Liver (tissue), 9 donors: Measurements from ENCODE around the gene PSMB3. TPM values are rescaled to one million over a fixed set of nuclear protein-coding genes. Genes with fewer than 3 reads are reported as not detected.
A peak's percentile ranks its signal among the peaks of the same experiment; 100 is the strongest.

ENCODE experiments used
- DNase-seq: peaks from one replicate; pipeline ENCODE4 v3.0.0-alpha.2; 2017; ENCODE audit warnings: low spot score
- H3K27ac ChIP-seq, 2 donors: one replicate each; pipeline ENCODE4 v1.7.0; 2013; ENCODE audit warnings: inconsistent platforms in 2 of 2, low read length in 2 of 2, control low read depth in 1 of 2, low read depth in 1 of 2, mild to moderate bottlenecking in 1 of 2
- H3K27me3 ChIP-seq, 4 donors: one replicate each; pipeline versions ENCODE4 v1.6.1 to v1.7.0; 2013; ENCODE audit warnings: low read length in 3 of 4, inconsistent platforms in 1 of 4, mild to moderate bottlenecking in 1 of 4, moderate library complexity in 1 of 4; ENCODE audit not compliant: control insufficient read depth in 4 of 4, insufficient read depth in 4 of 4
- H3K36me3 ChIP-seq, 4 donors: one replicate each; pipeline versions ENCODE4 v1.6.1 to v1.7.0; 2013; ENCODE audit warnings: low read length in 3 of 4, mild to moderate bottlenecking in 3 of 4, low read depth in 1 of 4, moderate library complexity in 1 of 4; ENCODE audit not compliant: control insufficient read depth in 4 of 4, insufficient read depth in 3 of 4
- H3K4me1 ChIP-seq, 4 donors: one replicate each; pipeline versions ENCODE4 v1.6.1 to v1.7.0; 2013; ENCODE audit warnings: low read length in 3 of 4, mild to moderate bottlenecking in 3 of 4, moderate library complexity in 1 of 4; ENCODE audit not compliant: control insufficient read depth in 4 of 4, insufficient read depth in 4 of 4
- H3K4me3 ChIP-seq, 3 donors: one replicate each; pipeline versions ENCODE4 v1.6.1 to v1.7.0; 2013; ENCODE audit warnings: low read length in 3 of 3, control low read depth in 1 of 3, low read depth in 1 of 3, mild to moderate bottlenecking in 1 of 3
- H3K9ac ChIP-seq, 2 donors: one replicate each; pipeline ENCODE4 v1.7.0; 2013; ENCODE audit warnings: low read length in 2 of 2, mild to moderate bottlenecking in 2 of 2, moderate library complexity in 2 of 2, control low read depth in 1 of 2, low read depth in 1 of 2
- H3K9me3 ChIP-seq, 4 donors: one replicate each; pipeline versions ENCODE4 v1.6.1 to v1.7.0; 2013; ENCODE audit warnings: low read length in 3 of 4; ENCODE audit not compliant: control insufficient read depth in 4 of 4
- EGR1 ChIP-seq, 2 donors: IDR thresholded peaks; 2 replicates each; pipeline ENCODE4 v1.6.1; 2016 to 2018; ENCODE audit warnings: antibody characterized with exemption in 2 of 2, low read depth in 2 of 2
- GABPA ChIP-seq, 2 donors: IDR thresholded peaks in 1 of 2; conservative IDR thresholded peaks in 1 of 2; 2 replicates each; pipeline ENCODE4 v1.6.1; 2016; ENCODE audit warnings: antibody characterized with exemption in 2 of 2, mild to moderate bottlenecking in 1 of 2, moderate library complexity in 1 of 2
- HNF4A ChIP-seq, 2 donors: conservative IDR thresholded peaks; 2 replicates each; pipeline ENCODE4 v1.6.1; 2016; ENCODE audit warnings: antibody characterized with exemption in 2 of 2, mild to moderate bottlenecking in 2 of 2
- HNF4G ChIP-seq: IDR thresholded peaks from 2 replicates; pipeline ENCODE4 v1.6.1; 2016; ENCODE audit warnings: antibody characterized with exemption
- RAD21 ChIP-seq, 2 donors: IDR thresholded peaks; 2 replicates each; pipeline ENCODE4 v1.6.1; 2016; ENCODE audit warnings: antibody characterized with exemption in 2 of 2, mild to moderate bottlenecking in 2 of 2
- RXRA ChIP-seq, 2 donors: IDR thresholded peaks; 2 replicates each; pipeline ENCODE4 v1.6.1; 2017 to 2018; ENCODE audit warnings: antibody characterized with exemption in 2 of 2, mild to moderate bottlenecking in 1 of 2
- TAF1 ChIP-seq: conservative IDR thresholded peaks from 2 replicates; pipeline ENCODE4 v1.6.1; 2016; ENCODE audit warnings: antibody characterized with exemption, mild to moderate bottlenecking
- YY1 ChIP-seq: IDR thresholded peaks from 2 replicates; pipeline ENCODE4 v1.6.1; 2016; ENCODE audit warnings: antibody characterized with exemption, mild to moderate bottlenecking
- WGBS: extraction: QIAGEN DNeasy Blood & Tissue Kit; methylation state at CpG from one replicate; pipeline ENCODE4 v1.1.7; 2013; 5-methylcytosine and 5-hydroxymethylcytosine counted together
- polyA plus RNA-seq, 2 donors: library from polyadenylated mRNA; stranded (reverse) in 1 of 2; unstranded in 1 of 2; fragments of 200-250 nt in 1 of 2; fragments of >200 nt in 1 of 2; fragmentation: Nextera tagmentation in 1 of 2; extraction: Ambion mirVana in 1 of 2; gene quantifications; one replicate each; pipeline versions ENCODE4 v1.2.1 to v1.2.3, GENCODE V29; 2013 to 2015
- total RNA-seq, 2 donors: library from RNA; depleted of rRNA; stranded (reverse); fragments of >200 nt; gene quantifications; one replicate each; pipeline ENCODE4 v1.2.3, GENCODE V29; 2014
- TF ChIP-seq, protein P1 (sequence below): IDR thresholded peaks from 2 replicates; pipeline ENCODE4 v1.6.1; 2016; ENCODE audit warnings: antibody characterized with exemption
- TF ChIP-seq, protein P2 (sequence below): IDR thresholded peaks from 2 replicates; pipeline ENCODE4 v1.6.1; 2016; ENCODE audit warnings: antibody characterized with exemption
- TF ChIP-seq, protein P3 (sequence below): fragments of 150-350 bp; IDR thresholded peaks from 2 replicates; pipeline ENCODE4 v1.5.1; 2017; ENCODE audit warnings: improper control_type of control experiment, low read depth, low read length; ENCODE audit not compliant: missing input control
- TF ChIP-seq, protein P4 (sequence below): IDR thresholded peaks from 2 replicates; pipeline ENCODE4 v1.6.1; 2016; ENCODE audit warnings: antibody characterized with exemption
- donor health status: healthy.
- donor health status: healthy.
- donor health status: healthy.
- donor health status: healthy.
- donor health status: healthy.

PSMB3 gene
- total and polyA plus RNA-seq, 4 donors, result 121 to 279 (median 169) TPM

DNA sequence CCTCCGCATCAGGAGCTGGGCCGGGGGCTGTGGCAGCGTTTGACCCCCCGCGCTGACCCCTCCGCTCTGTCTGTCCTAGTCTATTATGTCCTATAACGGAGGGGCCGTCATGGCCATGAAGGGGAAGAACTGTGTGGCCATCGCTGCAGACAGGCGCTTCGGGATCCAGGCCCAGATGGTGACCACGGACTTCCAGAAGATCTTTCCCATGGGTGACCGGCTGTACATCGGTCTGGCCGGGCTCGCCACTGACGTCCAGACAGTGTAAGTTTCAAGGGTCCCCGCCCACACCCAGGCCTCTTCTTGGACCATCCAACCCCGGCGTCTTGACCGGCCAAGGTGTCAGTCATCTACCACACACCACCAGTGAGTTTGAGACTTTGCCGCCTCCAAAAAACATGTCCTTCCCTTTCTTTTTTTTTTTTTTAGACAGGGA, 548 bp downstream of the PSMB3 start:
- peak overlapping the region; percentile 76 to 99 (median 93) for H3K4me3 ChIP-seq
- TF ChIP-seq EGR1 (IDR thresholded peaks at IDR 0.05; ENCODE audit: low read depth in 2 of 2) (no peak), RAD21 (IDR thresholded peaks at IDR 0.05) (no peak), GABPA (IDR thresholded peaks at IDR 0.05 in 1 of 2, conservative IDR thresholded peaks at IDR 0.05 in 1 of 2) (no peak), HNF4A (conservative IDR thresholded peaks at IDR 0.05) (no peak), RXRA (IDR thresholded peaks at IDR 0.05) (no peak)
- TF ChIP-seq, protein P1, sequence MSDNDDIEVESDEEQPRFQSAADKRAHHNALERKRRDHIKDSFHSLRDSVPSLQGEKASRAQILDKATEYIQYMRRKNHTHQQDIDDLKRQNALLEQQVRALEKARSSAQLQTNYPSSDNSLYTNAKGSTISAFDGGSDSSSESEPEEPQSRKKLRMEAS, result no peak
- TF ChIP-seq, protein P2, sequence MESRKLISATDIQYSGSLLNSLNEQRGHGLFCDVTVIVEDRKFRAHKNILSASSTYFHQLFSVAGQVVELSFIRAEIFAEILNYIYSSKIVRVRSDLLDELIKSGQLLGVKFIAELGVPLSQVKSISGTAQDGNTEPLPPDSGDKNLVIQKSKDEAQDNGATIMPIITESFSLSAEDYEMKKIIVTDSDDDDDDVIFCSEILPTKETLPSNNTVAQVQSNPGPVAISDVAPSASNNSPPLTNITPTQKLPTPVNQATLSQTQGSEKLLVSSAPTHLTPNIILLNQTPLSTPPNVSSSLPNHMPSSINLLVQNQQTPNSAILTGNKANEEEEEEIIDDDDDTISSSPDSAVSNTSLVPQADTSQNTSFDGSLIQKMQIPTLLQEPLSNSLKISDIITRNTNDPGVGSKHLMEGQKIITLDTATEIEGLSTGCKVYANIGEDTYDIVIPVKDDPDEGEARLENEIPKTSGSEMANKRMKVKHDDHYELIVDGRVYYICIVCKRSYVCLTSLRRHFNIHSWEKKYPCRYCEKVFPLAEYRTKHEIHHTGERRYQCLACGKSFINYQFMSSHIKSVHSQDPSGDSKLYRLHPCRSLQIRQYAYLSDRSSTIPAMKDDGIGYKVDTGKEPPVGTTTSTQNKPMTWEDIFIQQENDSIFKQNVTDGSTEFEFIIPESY, result no peak
- TF ChIP-seq, protein P3, sequence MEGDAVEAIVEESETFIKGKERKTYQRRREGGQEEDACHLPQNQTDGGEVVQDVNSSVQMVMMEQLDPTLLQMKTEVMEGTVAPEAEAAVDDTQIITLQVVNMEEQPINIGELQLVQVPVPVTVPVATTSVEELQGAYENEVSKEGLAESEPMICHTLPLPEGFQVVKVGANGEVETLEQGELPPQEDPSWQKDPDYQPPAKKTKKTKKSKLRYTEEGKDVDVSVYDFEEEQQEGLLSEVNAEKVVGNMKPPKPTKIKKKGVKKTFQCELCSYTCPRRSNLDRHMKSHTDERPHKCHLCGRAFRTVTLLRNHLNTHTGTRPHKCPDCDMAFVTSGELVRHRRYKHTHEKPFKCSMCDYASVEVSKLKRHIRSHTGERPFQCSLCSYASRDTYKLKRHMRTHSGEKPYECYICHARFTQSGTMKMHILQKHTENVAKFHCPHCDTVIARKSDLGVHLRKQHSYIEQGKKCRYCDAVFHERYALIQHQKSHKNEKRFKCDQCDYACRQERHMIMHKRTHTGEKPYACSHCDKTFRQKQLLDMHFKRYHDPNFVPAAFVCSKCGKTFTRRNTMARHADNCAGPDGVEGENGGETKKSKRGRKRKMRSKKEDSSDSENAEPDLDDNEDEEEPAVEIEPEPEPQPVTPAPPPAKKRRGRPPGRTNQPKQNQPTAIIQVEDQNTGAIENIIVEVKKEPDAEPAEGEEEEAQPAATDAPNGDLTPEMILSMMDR, result no peak
- H3K4me1 ChIP-seq, result peaks cover 13 to 52% (median 37%) of the 10 kb centered on the region in 4 donors
- H3K9ac ChIP-seq, result peak overlapping the region; percentile 70 to 84
- H3K27me3 ChIP-seq, result no peaks in the 10 kb centered on the region
- peak overlapping the region; percentile 89 to 94 for H3K27ac ChIP-seq
- H3K9me3 ChIP-seq, result no peaks in the 10 kb centered on the region
- no peak for DNase-seq
- WGBS, result 7% methylated on average over 22 of the region's 22 CpGs
- peaks cover 3 to 14% (median 11%) of the 10 kb centered on the region in 4 donors for H3K36me3 ChIP-seq

DNA sequence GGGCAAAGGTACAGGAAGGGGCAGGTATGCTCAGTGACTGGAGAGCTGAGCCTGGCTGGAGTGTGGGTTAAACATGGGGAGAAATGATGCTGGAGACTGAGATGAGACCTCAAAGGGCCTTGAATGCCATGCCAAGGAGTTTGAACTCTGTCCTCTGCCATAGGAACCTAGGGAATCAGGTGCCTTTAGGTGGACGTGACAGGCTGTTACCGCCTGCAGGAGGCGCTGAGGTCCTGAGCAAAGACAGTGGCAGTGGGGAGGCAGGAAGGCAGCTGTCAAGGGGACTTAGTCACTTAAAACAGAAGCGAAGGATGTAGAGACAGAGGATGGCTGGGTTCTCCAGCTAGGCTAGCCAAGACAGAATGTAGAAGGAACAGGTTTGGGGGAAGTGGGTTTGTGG, 9.1 kb downstream of the PSMB3 start:
- H3K4me1 ChIP-seq, result peaks cover 0 to 2% (median 0%) of the 10 kb centered on the region in 4 donors
- 90% methylated on average over 4 of the region's 4 CpGs for WGBS
- H3K36me3 ChIP-seq, result peaks cover 26 to 67% (median 48%) of the 10 kb centered on the region in 4 donors
- no peak overlapping the region for H3K9ac ChIP-seq
- TF ChIP-seq HNF4G, result no peak
- TF ChIP-seq, protein P4, sequence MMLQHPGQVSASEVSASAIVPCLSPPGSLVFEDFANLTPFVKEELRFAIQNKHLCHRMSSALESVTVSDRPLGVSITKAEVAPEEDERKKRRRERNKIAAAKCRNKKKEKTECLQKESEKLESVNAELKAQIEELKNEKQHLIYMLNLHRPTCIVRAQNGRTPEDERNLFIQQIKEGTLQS, result no peak
- no peak for TF ChIP-seq HNF4A (conservative IDR thresholded peaks at IDR 0.05)
- peak in 1 of 2 donors; percentile 47 for TF ChIP-seq RAD21 (IDR thresholded peaks at IDR 0.05)
- no peaks in the 10 kb centered on the region for H3K9me3 ChIP-seq
- no peaks in the 10 kb centered on the region for H3K27me3 ChIP-seq
- H3K27ac ChIP-seq, result no peak overlapping the region
- no peak for DNase-seq
- no peak overlapping the region for H3K4me3 ChIP-seq

DNA sequence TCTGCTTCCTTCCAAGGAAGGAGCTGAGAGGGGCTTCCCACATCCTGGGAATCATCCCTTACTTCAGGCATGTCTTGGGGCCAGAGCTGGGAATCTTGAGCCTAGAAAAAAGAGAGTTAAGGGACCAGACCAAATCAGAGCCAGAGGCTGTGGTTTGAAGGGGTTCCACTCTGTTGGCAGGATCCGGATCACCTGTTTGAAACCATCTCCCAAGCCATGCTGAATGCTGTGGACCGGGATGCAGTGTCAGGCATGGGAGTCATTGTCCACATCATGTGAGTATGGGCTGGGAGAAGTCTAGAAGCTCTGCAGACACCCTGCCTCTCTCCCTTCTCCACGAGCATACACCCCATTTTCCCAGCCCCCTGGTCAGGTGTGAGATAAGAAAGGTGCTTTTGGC, 9.7 kb downstream of the PSMB3 start:
- Histone ChIP-seq H3K27me3 (no peaks in the 10 kb centered on the region), H3K4me1 (peaks cover 0 to 2% (median 0%) of the 10 kb centered on the region in 4 donors), H3K36me3 (peaks cover 29 to 72% (median 50%) of the 10 kb centered on the region in 4 donors), H3K27ac (no peak overlapping the region), H3K4me3 (no peak overlapping the region), H3K9me3 (no peaks in the 10 kb centered on the region), H3K9ac (no peak overlapping the region)
- no peak for DNase-seq
- TF ChIP-seq, protein P3, result no peak
- TF ChIP-seq HNF4A (conservative IDR thresholded peaks at IDR 0.05), result no peak
- TF ChIP-seq YY1, result no peak
- no peak for TF ChIP-seq TAF1
- 71% methylated on average over 3 of the region's 3 CpGs for WGBS
